C4-2B (cell line): ENCODE data around the gene BICDL1.

Experiments
- ZFX ChIP-seq: fragments of 450-650 bp; IDR thresholded peaks from 2 replicates; pipeline ENCODE4 v1.6.1; 2017
- TF ChIP-seq, protein P1 (sequence below): fragments of 450-650 bp; conservative IDR thresholded peaks from 2 replicates; pipeline ENCODE4 v1.5.1; 2017; ENCODE audit warnings: mild to moderate bottlenecking

GRCh38 chr12:120037851-120038250 lies 48.8 kb downstream of the BICDL1 start:
- TF ChIP-seq, protein P1, sequence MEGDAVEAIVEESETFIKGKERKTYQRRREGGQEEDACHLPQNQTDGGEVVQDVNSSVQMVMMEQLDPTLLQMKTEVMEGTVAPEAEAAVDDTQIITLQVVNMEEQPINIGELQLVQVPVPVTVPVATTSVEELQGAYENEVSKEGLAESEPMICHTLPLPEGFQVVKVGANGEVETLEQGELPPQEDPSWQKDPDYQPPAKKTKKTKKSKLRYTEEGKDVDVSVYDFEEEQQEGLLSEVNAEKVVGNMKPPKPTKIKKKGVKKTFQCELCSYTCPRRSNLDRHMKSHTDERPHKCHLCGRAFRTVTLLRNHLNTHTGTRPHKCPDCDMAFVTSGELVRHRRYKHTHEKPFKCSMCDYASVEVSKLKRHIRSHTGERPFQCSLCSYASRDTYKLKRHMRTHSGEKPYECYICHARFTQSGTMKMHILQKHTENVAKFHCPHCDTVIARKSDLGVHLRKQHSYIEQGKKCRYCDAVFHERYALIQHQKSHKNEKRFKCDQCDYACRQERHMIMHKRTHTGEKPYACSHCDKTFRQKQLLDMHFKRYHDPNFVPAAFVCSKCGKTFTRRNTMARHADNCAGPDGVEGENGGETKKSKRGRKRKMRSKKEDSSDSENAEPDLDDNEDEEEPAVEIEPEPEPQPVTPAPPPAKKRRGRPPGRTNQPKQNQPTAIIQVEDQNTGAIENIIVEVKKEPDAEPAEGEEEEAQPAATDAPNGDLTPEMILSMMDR: no peak
- TF ChIP-seq ZFX: no peak
